ENCODE results near the gene MINK1. TPM values are rescaled to one million over a fixed set of nuclear protein-coding genes. Genes with fewer than 3 reads are reported as not detected.

MINK1 gene
- total RNA-seq, 3 donors from 2014 or later (not counting 1 experiment from before 2014, with no cell fraction given), result 103 to 122 (median 110) TPM

GRCh38 chr17:4833941-4834680, 971 bp downstream of the MINK1 start:
- no peaks in the 10 kb centered on the region for H3K36me3 Mint-ChIP-seq

GRCh38 chr17:4834681-4835020, 1.5 kb downstream of the MINK1 start:
- H3K27ac ChIP-seq (ENCODE audit: low read length), result no peak overlapping the region

More at GRCh38 chr17:4833941-4834680, 971 bp downstream of the MINK1 start:
- no peaks in the 10 kb centered on the region for H3K27me3 ChIP-seq (ENCODE audit: control insufficient read depth, insufficient read depth, low read length)
- H3K9me3 ChIP-seq (ENCODE audit: control insufficient read depth, insufficient read depth, low read length), result no peaks in the 10 kb centered on the region
- peak overlapping the region; percentile 90 for H3K4me3 Mint-ChIP-seq
- intact Hi-C loops (cut with micrococcal nuclease), result no loop called here
- H3K4me1 Mint-ChIP-seq, result peaks cover 30 to 35% of the 10 kb centered on the region in 2 donors
- WGBS (ENCODE audit: insufficient coverage), result 24% methylated on average over 12 of the region's 15 CpGs
- TF ChIP-seq CTCF (IDR thresholded peaks at IDR 0.05), result no peak
- H3K27ac Mint-ChIP-seq, result peak overlapping the region; percentile 81 to 87
- no peaks in the 10 kb centered on the region for H3K27me3 Mint-ChIP-seq (ENCODE audit: low read depth in 2 of 2)
- H3K27ac ChIP-seq (ENCODE audit: low read length), result peak overlapping the region; percentile 62
- peak overlapping the region; percentile 54 for H3K4me3 ChIP-seq (ENCODE audit: low read length)
- peak in 1 of 2 donors; percentile 41 for DNase-seq
- H3K9me3 Mint-ChIP-seq, result no peaks in the 10 kb centered on the region
- H3K4me1 ChIP-seq (ENCODE audit: control insufficient read depth, insufficient read depth, low read length), result peaks cover 33% of the 10 kb centered on the region
- no peaks in the 10 kb centered on the region for H3K36me3 ChIP-seq (ENCODE audit: control insufficient read depth, insufficient read depth, low read length)
- ATAC-seq, result no peak

GRCh38 chr17:4836221-4836620, 3.1 kb downstream of the MINK1 start:
- peaks cover 42% of the 10 kb centered on the region for H3K4me1 ChIP-seq (ENCODE audit: control insufficient read depth, insufficient read depth, low read length)
- intact Hi-C loops (cut with micrococcal nuclease), result loop anchor here (5.0 kb wide), 1 partner anchor 39 kb away; the partner anchor contains the start of gene PSMB6
- H3K4me3 ChIP-seq (ENCODE audit: low read length), result no peak overlapping the region

More at GRCh38 chr17:4834681-4835020, 1.5 kb downstream of the MINK1 start:
- DNase-seq (no peak), ATAC-seq (no peak)
- H3K4me3 ChIP-seq (ENCODE audit: low read length), result no peak overlapping the region
- H3K36me3 ChIP-seq (ENCODE audit: control insufficient read depth, insufficient read depth, low read length), result no peaks in the 10 kb centered on the region
- no peaks in the 10 kb centered on the region for H3K27me3 ChIP-seq (ENCODE audit: control insufficient read depth, insufficient read depth, low read length)
- no peaks in the 10 kb centered on the region for H3K9me3 ChIP-seq (ENCODE audit: control insufficient read depth, insufficient read depth, low read length)
- intact Hi-C loops (cut with micrococcal nuclease), result loop anchor here (5.0 kb wide), 1 partner anchor 37 kb away; the partner anchor contains the start of gene PSMB6
- H3K27me3 Mint-ChIP-seq (ENCODE audit: low read depth in 2 of 2), result no peaks in the 10 kb centered on the region
- peak overlapping the region; percentile 90 for H3K4me3 Mint-ChIP-seq
- H3K4me1 ChIP-seq (ENCODE audit: control insufficient read depth, insufficient read depth, low read length), result peaks cover 33% of the 10 kb centered on the region
- no peak for TF ChIP-seq CTCF (IDR thresholded peaks at IDR 0.05)
- H3K27ac Mint-ChIP-seq, result peak overlapping the region; percentile 81 to 87
- no peaks in the 10 kb centered on the region for H3K9me3 Mint-ChIP-seq
- H3K36me3 Mint-ChIP-seq, result no peaks in the 10 kb centered on the region
- WGBS (ENCODE audit: insufficient coverage), result 95% methylated on average over 4 of the region's 4 CpGs
- H3K4me1 Mint-ChIP-seq, result peaks cover 35 to 41% of the 10 kb centered on the region in 2 donors

More at GRCh38 chr17:4836221-4836620, 3.1 kb downstream of the MINK1 start:
- H3K27me3 Mint-ChIP-seq (ENCODE audit: low read depth in 2 of 2), result no peaks in the 10 kb centered on the region
- Histone ChIP-seq H3K27me3 (ENCODE audit: control insufficient read depth, insufficient read depth, low read length) (no peaks in the 10 kb centered on the region), H3K27ac (ENCODE audit: low read length) (no peak overlapping the region), H3K9me3 (ENCODE audit: control insufficient read depth, insufficient read depth, low read length) (no peaks in the 10 kb centered on the region), H3K36me3 (ENCODE audit: control insufficient read depth, insufficient read depth, low read length) (no peaks in the 10 kb centered on the region)
- WGBS (ENCODE audit: insufficient coverage), result 83% methylated on average over 4 of the region's 4 CpGs
- no peaks in the 10 kb centered on the region for H3K36me3 Mint-ChIP-seq
- no peaks in the 10 kb centered on the region for H3K9me3 Mint-ChIP-seq
- TF ChIP-seq CTCF (IDR thresholded peaks at IDR 0.05), result no peak
- H3K27ac Mint-ChIP-seq, result peak overlapping the region in 1 of 2 donors; percentile 62
- ATAC-seq (no peak), DNase-seq (no peak)
- H3K4me1 Mint-ChIP-seq, result peaks cover 50 to 55% of the 10 kb centered on the region in 2 donors
- H3K4me3 Mint-ChIP-seq, result peak overlapping the region; percentile 45
